Nephron progenitor cell (in vitro differentiated cells): ENCODE measurements around the gene TXNDC5.
A peak's percentile ranks its signal among the peaks of the same experiment; 100 is the strongest.

Experiments used
- DNase-seq: peaks from one replicate; pipeline ENCODE4 v3.0.0; 2021
- H3K27ac Mint-ChIP-seq: 2 replicates; pipeline ENCODE4 v1.8.0; 2021; ENCODE audit warnings: mild to moderate bottlenecking, moderate library complexity, mixed read lengths
- H3K27me3 Mint-ChIP-seq: 2 replicates; pipeline ENCODE4 v1.8.0; 2021; ENCODE audit warnings: mild to moderate bottlenecking, low read depth, mixed read lengths; ENCODE audit not compliant: poor library complexity
- H3K36me3 Mint-ChIP-seq: 2 replicates; pipeline ENCODE4 v1.8.0; 2021; ENCODE audit warnings: low read depth, mixed read lengths
- H3K4me1 Mint-ChIP-seq: 2 replicates; pipeline ENCODE4 v1.8.0; 2021; ENCODE audit warnings: mixed read lengths
- H3K4me3 Mint-ChIP-seq: 2 replicates; pipeline ENCODE4 v1.8.0; 2021; ENCODE audit warnings: mild to moderate bottlenecking, moderate library complexity, mixed read lengths
- H3K9me3 Mint-ChIP-seq: 2 replicates; pipeline ENCODE4 v1.8.0; 2021; ENCODE audit warnings: mild to moderate bottlenecking, moderate library complexity, mixed read lengths
- TF ChIP-seq, protein P1 (sequence below): fragments of 200-600 bp; sonication (generic); IDR thresholded peaks from 2 replicates; pipeline ENCODE4 v1.5.0; 2021; ENCODE audit warnings: antibody characterized with exemption

TXNDC5 gene

DNA sequence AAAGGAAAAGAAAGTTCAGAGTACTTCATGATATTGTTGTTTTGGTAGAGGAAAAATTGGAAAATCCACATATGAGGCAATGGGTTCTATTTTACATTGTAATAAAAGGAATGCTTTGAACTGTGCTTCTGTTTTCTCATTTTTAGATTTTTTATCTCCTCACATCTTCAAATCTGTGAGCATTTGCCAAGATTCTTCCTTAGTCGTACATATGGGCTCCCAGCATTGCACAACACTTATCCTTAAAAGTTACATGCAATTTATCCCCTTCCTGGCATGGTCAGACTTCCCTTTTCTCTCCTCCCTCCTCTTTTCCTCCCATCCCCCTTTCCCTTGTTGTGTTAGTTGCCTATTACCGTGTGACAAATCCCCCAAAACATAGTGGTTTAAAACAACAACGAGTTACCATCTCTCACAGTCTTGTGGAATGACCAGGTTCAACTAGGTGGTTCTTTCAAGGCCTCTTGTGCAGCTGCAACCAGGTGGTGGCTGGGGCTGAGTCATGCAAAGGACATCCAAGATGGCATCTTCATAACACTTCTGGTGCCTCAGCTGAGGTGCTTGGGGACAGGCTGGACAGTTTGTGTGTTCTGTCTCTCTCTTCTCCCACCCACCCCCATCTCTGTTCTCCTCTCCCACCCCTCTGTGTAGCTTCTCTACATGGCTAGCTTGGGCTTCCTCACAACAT, 68.7 kb downstream of the TXNDC5 start:
- TF ChIP-seq, protein P1, sequence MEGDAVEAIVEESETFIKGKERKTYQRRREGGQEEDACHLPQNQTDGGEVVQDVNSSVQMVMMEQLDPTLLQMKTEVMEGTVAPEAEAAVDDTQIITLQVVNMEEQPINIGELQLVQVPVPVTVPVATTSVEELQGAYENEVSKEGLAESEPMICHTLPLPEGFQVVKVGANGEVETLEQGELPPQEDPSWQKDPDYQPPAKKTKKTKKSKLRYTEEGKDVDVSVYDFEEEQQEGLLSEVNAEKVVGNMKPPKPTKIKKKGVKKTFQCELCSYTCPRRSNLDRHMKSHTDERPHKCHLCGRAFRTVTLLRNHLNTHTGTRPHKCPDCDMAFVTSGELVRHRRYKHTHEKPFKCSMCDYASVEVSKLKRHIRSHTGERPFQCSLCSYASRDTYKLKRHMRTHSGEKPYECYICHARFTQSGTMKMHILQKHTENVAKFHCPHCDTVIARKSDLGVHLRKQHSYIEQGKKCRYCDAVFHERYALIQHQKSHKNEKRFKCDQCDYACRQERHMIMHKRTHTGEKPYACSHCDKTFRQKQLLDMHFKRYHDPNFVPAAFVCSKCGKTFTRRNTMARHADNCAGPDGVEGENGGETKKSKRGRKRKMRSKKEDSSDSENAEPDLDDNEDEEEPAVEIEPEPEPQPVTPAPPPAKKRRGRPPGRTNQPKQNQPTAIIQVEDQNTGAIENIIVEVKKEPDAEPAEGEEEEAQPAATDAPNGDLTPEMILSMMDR, result no peak
- DNase-seq, result no peak
- H3K4me3 Mint-ChIP-seq, result no peak overlapping the region
- no peak overlapping the region for H3K27ac Mint-ChIP-seq
- H3K9me3 Mint-ChIP-seq, result peaks cover 3% of the 10 kb centered on the region
- peaks cover 4% of the 10 kb centered on the region for H3K27me3 Mint-ChIP-seq
- H3K36me3 Mint-ChIP-seq, result no peaks in the 10 kb centered on the region
- no peaks in the 10 kb centered on the region for H3K4me1 Mint-ChIP-seq

DNA sequence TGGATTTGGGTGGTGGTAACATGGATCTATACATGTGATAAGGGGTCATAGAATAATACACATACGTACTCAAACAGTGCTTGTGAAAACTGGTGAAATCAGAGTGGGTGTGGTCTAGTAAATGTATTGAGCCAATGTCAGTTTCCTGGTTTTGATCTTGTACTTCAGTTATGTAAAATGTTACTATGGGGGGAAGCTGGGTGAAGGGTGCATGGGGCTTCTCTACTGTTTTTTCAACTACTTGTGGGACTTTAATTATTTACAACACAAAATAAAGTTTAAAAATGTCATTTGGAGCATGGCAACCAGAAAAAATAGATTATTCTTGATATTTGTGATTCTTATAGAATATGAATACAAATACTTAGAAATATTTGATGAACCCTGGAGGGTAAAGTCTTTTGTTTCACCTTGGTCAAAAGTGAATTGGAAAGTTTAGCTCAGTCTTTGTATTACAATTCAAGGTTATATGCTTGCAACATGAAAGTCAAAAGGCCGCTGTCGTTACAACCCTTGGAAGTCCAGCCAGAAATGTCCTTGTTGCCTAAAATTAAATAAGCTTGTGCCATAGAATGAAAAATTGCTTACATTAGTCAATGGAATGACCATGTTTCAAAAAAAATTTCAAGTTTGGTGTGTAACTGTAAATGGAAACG, 74.1 kb downstream of the TXNDC5 start:
- H3K27ac Mint-ChIP-seq, result no peak overlapping the region
- H3K4me1 Mint-ChIP-seq, result peaks cover 29% of the 10 kb centered on the region
- TF ChIP-seq, protein P1, result no peak
- H3K4me3 Mint-ChIP-seq, result no peak overlapping the region
- H3K27me3 Mint-ChIP-seq, result peaks cover 3% of the 10 kb centered on the region
- no peaks in the 10 kb centered on the region for H3K36me3 Mint-ChIP-seq
- H3K9me3 Mint-ChIP-seq, result peaks cover 3% of the 10 kb centered on the region
- no peak for DNase-seq

DNA sequence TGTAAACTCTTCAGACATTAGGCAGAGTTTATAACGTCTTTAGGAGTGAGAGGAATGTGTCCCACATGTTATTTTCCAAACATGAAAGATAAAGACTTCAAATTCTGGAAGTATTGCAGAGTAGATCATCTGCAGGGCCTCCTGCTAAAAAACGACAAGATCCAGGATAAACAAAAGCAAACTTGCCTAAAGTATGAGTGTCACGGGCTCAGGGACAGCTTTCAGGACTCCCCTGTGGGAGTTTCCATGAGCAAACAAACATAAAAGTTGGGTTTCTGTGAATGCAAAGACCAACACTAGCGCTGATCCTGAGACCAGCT, 76.9 kb downstream of the TXNDC5 start:
- H3K4me3 Mint-ChIP-seq, result no peak overlapping the region
- no peaks in the 10 kb centered on the region for H3K36me3 Mint-ChIP-seq

DNA sequence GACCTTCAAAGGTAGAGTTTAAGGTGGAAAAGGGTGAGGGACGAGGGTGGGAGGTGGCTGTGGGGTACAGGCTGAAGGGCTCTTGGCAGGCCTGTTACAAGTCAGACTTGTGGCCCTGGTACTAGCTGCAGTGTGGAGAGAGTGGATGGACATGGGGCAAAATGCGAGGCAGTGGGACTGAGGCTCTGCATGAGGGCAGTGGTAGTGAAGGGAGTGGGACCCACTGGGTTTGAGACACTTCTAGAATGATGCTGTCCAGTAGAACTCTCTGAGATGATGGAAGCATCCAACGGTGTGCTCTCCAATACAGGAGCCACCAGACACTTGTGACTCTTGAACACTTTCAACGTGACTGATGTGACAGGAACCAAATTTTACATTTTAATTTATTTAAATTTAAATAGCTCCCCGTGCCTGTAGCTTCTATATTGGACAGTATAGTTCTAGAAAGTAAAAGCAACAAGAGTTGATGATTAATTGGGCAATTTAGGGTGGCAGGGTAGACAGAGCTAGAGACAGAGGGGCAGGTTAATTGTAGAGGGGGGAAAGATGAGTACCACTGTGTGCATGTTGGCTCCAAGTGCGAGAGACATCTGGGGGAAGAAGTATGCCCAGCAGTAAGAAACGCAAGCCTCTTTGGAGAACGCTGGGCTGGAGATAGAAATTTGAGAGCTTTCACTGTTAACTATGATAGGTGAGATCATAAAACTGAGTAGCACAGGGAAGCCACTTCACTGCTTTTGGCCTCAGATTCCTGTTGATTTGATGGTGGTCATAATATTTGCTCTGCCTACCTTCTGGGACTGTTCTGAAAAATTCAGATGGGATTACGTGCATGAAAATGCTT, 77.5 kb downstream of the TXNDC5 start:
- Mint-ChIP-seq H3K4me1 (peaks cover 29% of the 10 kb centered on the region), H3K36me3 (no peaks in the 10 kb centered on the region), H3K27ac (peak overlapping the region; percentile 93), H3K4me3 (no peak overlapping the region), H3K9me3 (peaks cover 9% of the 10 kb centered on the region), H3K27me3 (no peaks in the 10 kb centered on the region)
- TF ChIP-seq, protein P1, result no peak
- no peak for DNase-seq

More for the DNA sequence above, 76.9 kb downstream of the TXNDC5 start:
- peaks cover 29% of the 10 kb centered on the region for H3K4me1 Mint-ChIP-seq
- TF ChIP-seq, protein P1, result no peak
- no peaks in the 10 kb centered on the region for H3K27me3 Mint-ChIP-seq
- peaks cover 9% of the 10 kb centered on the region for H3K9me3 Mint-ChIP-seq
- no peak for DNase-seq
- H3K27ac Mint-ChIP-seq, result peak overlapping the region; percentile 93
